Smooth muscle cell (in vitro differentiated cells): ENCODE data around the gene NFKBIZ. TPM values are rescaled to one million over a fixed set of nuclear protein-coding genes. Genes with fewer than 3 reads are reported as not detected.

ENCODE experiments used
- DNase-seq: peaks from one replicate; lab custom pipeline; 2025; ENCODE audit not compliant: unreplicated experiment; lab: John Stamatoyannopoulos, UW
- H2AFZ ChIP-seq: fragments of 200-600 bp; sonication (generic); 2 replicates; pipeline ENCODE4 v1.6.0; 2016; ENCODE audit warnings: antibody characterized with exemption, low read depth, mild to moderate bottlenecking
- H3F3A ChIP-seq: fragments of 200-600 bp; sonication (generic); 2 replicates; pipeline ENCODE4 v1.6.0; 2017; ENCODE audit warnings: antibody characterized with exemption, low read depth
- H3K27ac ChIP-seq: fragments of 200-600 bp; sonication (generic); 2 replicates; pipeline ENCODE4 v1.5.1; 2016; ENCODE audit warnings: low read depth, mild to moderate bottlenecking
- H3K27me3 ChIP-seq: fragments of 200-600 bp; sonication (generic); 2 replicates; pipeline ENCODE4 v1.6.1; 2016; ENCODE audit warnings: low read depth, mild to moderate bottlenecking
- H3K36me3 ChIP-seq: fragments of 200-600 bp; sonication (generic); 2 replicates; pipeline ENCODE4 v1.5.1; 2016; ENCODE audit warnings: low read depth
- H3K4me1 ChIP-seq: fragments of 200-600 bp; sonication (generic); 2 replicates; pipeline ENCODE4 v1.5.1; 2016; ENCODE audit warnings: low read depth
- H3K4me2 ChIP-seq: fragments of 200-600 bp; sonication (generic); 2 replicates; pipeline ENCODE4 v1.6.0; 2016; ENCODE audit warnings: mild to moderate bottlenecking
- H3K4me3 ChIP-seq: fragments of 200-600 bp; sonication (generic); 2 replicates; pipeline ENCODE4 v1.5.1; 2016; ENCODE audit warnings: mild to moderate bottlenecking
- H3K79me2 ChIP-seq: fragments of 200-600 bp; sonication (generic); 2 replicates; pipeline ENCODE4 v1.6.0; 2016; ENCODE audit warnings: low read depth, mild to moderate bottlenecking
- H3K9ac ChIP-seq: fragments of 200-600 bp; sonication (generic); 2 replicates; pipeline ENCODE4 v1.6.0; 2016; ENCODE audit warnings: low read depth
- H3K9me3 ChIP-seq: fragments of 200-600 bp; sonication (generic); replicated peaks from 2 replicates; pipeline ENCODE4 v1.5.1; 2016; ENCODE audit warnings: low read depth
- H4K20me1 ChIP-seq: fragments of 200-600 bp; sonication (generic); 2 replicates; pipeline ENCODE4 v1.6.0; 2016; ENCODE audit warnings: low read depth
- CTCF ChIP-seq: fragments of 200-600 bp; sonication (generic); IDR thresholded peaks from 2 replicates; pipeline ENCODE4 v1.5.1; 2017; ENCODE audit warnings: borderline replicate concordance, mild to moderate bottlenecking, antibody characterized with exemption; ENCODE audit not compliant: insufficient read depth, poor library complexity, severe bottlenecking
- WGBS: methylation state at CpG from one replicate; pipeline ENCODE4 v1.1.7; 2016; ENCODE audit warnings: low lambda C conversion rate; 5-methylcytosine and 5-hydroxymethylcytosine counted together
- polyA plus RNA-seq: library from polyadenylated mRNA; unstranded; fragments of >200 nt; fragmentation: Nextera tagmentation; extraction: Ambion mirVana; gene quantifications from 2 replicates; pipeline ENCODE4 v1.2.1, GENCODE V29; 2016
- total RNA-seq: library from RNA; depleted of rRNA; stranded (reverse); fragments of >200 nt; gene quantifications from 2 replicates; pipeline ENCODE4 v1.2.3, GENCODE V29; 2014

Gene NFKBIZ
- total and polyA plus RNA-seq, 2 experiments from 2014 or later, result 236 to 306 TPM

GRCh38 chr3:101809178-101810021 is 39.9 kb upstream of the NFKBIZ start:
- no peaks in the 10 kb centered on the region for H4K20me1 ChIP-seq
- DNase-seq, result no peak
- peaks cover 4% of the 10 kb centered on the region for H3K79me2 ChIP-seq
- H3K9ac ChIP-seq, result peak overlapping the region; percentile 15
- no peaks in the 10 kb centered on the region for H3K27me3 ChIP-seq
- no peak overlapping the region for H2AFZ ChIP-seq
- no peaks in the 10 kb centered on the region for H3K9me3 ChIP-seq
- TF ChIP-seq CTCF, result peak; percentile 68
- no peaks in the 10 kb centered on the region for H3K4me1 ChIP-seq
- H3K36me3 ChIP-seq, result peaks cover 4% of the 10 kb centered on the region
- H3K27ac ChIP-seq, result no peak overlapping the region
- H3F3A ChIP-seq, result peaks cover 10% of the 10 kb centered on the region
- no peak overlapping the region for H3K4me2 ChIP-seq
- H3K4me3 ChIP-seq, result no peak overlapping the region

- H3K4me2 ChIP-seq, result no peak overlapping the region
- no peak for DNase-seq
- no peaks in the 10 kb centered on the region for H3K9me3 ChIP-seq
- TF ChIP-seq CTCF, result no peak
- no peaks in the 10 kb centered on the region for H3K4me1 ChIP-seq
- H2AFZ ChIP-seq, result no peak overlapping the region
- H3K79me2 ChIP-seq, result peaks cover 9% of the 10 kb centered on the region
- H3K36me3 ChIP-seq, result peaks cover 4% of the 10 kb centered on the region
- H4K20me1 ChIP-seq, result no peaks in the 10 kb centered on the region
- H3K27me3 ChIP-seq, result no peaks in the 10 kb centered on the region
- peak overlapping the region; percentile 15 for H3K9ac ChIP-seq
- peaks cover 10% of the 10 kb centered on the region for H3F3A ChIP-seq
- H3K27ac ChIP-seq, result no peak overlapping the region
- H3K4me3 ChIP-seq, result no peak overlapping the region
Measured at GRCh38 chr3:101810022-101810418, 39.3 kb upstream of the NFKBIZ start.

- Histone ChIP-seq H3K4me3 (no peak overlapping the region), H3K4me1 (no peaks in the 10 kb centered on the region), H3K9ac (no peak overlapping the region), H3K27ac (no peak overlapping the region), H3K9me3 (no peaks in the 10 kb centered on the region), H3K27me3 (no peaks in the 10 kb centered on the region), H3K36me3 (no peaks in the 10 kb centered on the region), H3K79me2 (peaks cover 9% of the 10 kb centered on the region), H3K4me2 (no peak overlapping the region), H4K20me1 (no peaks in the 10 kb centered on the region), H3F3A (peaks cover 10% of the 10 kb centered on the region), H2AFZ (no peak overlapping the region)
- WGBS, result 92% methylated on average over 2 of the region's 2 CpGs
- TF ChIP-seq CTCF, result no peak
- no peak for DNase-seq
Measured at GRCh38 chr3:101811875-101812274, 37.4 kb upstream of the NFKBIZ start.

- Histone ChIP-seq H3K27ac (no peak overlapping the region), H3K4me3 (no peak overlapping the region), H3K4me1 (no peaks in the 10 kb centered on the region), H3K36me3 (no peaks in the 10 kb centered on the region), H3K9ac (no peak overlapping the region), H4K20me1 (no peaks in the 10 kb centered on the region), H2AFZ (no peak overlapping the region), H3K79me2 (peaks cover 9% of the 10 kb centered on the region), H3K9me3 (no peaks in the 10 kb centered on the region), H3K27me3 (no peaks in the 10 kb centered on the region), H3F3A (peaks cover 7% of the 10 kb centered on the region), H3K4me2 (no peak overlapping the region)
- no peak for DNase-seq
- TF ChIP-seq CTCF, result no peak
Measured at GRCh38 chr3:101812895-101813294, 36.4 kb upstream of the NFKBIZ start.
